Right renal pelvis (tissue), 4 donors: ENCODE results near the gene RGS10. TPM values are rescaled to one million over a fixed set of nuclear protein-coding genes. Genes with fewer than 3 reads are reported as not detected.
"Not testable (repeated sequence)": the region's sequence is repeated elsewhere in the genome, so short reads cannot be mapped to it uniquely, and the experiment has no call there.

ENCODE experiments used
- DNase-seq, 4 donors: peaks; one replicate each; pipeline ENCODE4 v3.0.0-alpha.2; 2013; ENCODE audit warnings: low read depth in 4 of 4, low spot score in 3 of 4, missing footprints in 1 of 4
- polyA plus RNA-seq, 4 donors: library from polyadenylated mRNA; unstranded; fragments of 120-200 nt; gene quantifications; one replicate each; pipeline ENCODE4 v1.2.1, GENCODE V29; 2013; ENCODE audit not compliant: insufficient read length in 4 of 4

Gene RGS10
- polyA plus RNA-seq, 4 donors = 33.3 to 40.7 (median 36.7) TPM

- DNase-seq = no peak
Measured at GRCh38 chr10:119539359-119539825, 3.1 kb downstream of the RGS10 start.

- DNase-seq = no peak
Measured at GRCh38 chr10:119538632-119539358, 3.7 kb downstream of the RGS10 start.

- no peak for DNase-seq
Measured at GRCh38 chr10:119537953-119538630, 4.4 kb downstream of the RGS10 start.

- no peak for DNase-seq
Measured at GRCh38 chr10:119536508-119537025, 6.0 kb downstream of the RGS10 start.

- DNase-seq = no peak
Measured at GRCh38 chr10:119535837-119536507, 6.5 kb downstream of the RGS10 start.

GRCh38 chr10:119535305-119535704 is 7.2 kb downstream of the RGS10 start:
- DNase-seq = no peak

- DNase-seq = no peak
Measured at GRCh38 chr10:119533473-119533872, 9.0 kb downstream of the RGS10 start.

- DNase-seq = not testable (repeated sequence)
Measured at GRCh38 chr10:119532791-119533190, 9.7 kb downstream of the RGS10 start.

GRCh38 chr10:119532251-119532650 is 10.3 kb downstream of the RGS10 start:
- DNase-seq = not testable (repeated sequence)

- DNase-seq = no peak
Measured at GRCh38 chr10:119531067-119531466, 11.5 kb downstream of the RGS10 start.

GRCh38 chr10:119528663-119529237 is 13.8 kb downstream of the RGS10 start:
- not testable (repeated sequence) for DNase-seq

GRCh38 chr10:119526621-119527592 is 15.6 kb downstream of the RGS10 start:
- no peak for DNase-seq

GRCh38 chr10:119526149-119526548 is 16.4 kb downstream of the RGS10 start:
- no peak for DNase-seq

- DNase-seq = no peak
Measured at GRCh38 chr10:119525116-119525515, 17.4 kb downstream of the RGS10 start.

GRCh38 chr10:119524720-119525070 is 17.8 kb downstream of the RGS10 start:
- DNase-seq = no peak

GRCh38 chr10:119523895-119524719 is 18.4 kb downstream of the RGS10 start:
- no peak for DNase-seq

- no peak for DNase-seq
Measured at GRCh38 chr10:119522747-119523426, 19.6 kb downstream of the RGS10 start.

- no peak for DNase-seq
Measured at GRCh38 chr10:119521443-119522204, 20.9 kb downstream of the RGS10 start.
